ES-I3 (cell line): Measurements from ENCODE around the gene RGL1.
"Not testable (repeated sequence)": the region's sequence is repeated elsewhere in the genome, so short reads cannot be mapped to it uniquely, and the experiment has no call there.

ENCODE experiments used
- H3K36me3 ChIP-seq: 2 replicates; pipeline ENCODE4 v1.6.1; 2013; ENCODE audit warnings: mild to moderate bottlenecking, low read length, control low read depth, moderate library complexity; ENCODE audit not compliant: insufficient read depth
- H3K4me1 ChIP-seq: 2 replicates; pipeline ENCODE4 v1.6.1; 2013; ENCODE audit warnings: mild to moderate bottlenecking, control low read depth, low read length; ENCODE audit not compliant: insufficient read depth
- H3K9ac ChIP-seq: 2 replicates; pipeline ENCODE4 v1.6.1; 2013; ENCODE audit warnings: low read depth, mild to moderate bottlenecking, low read length, moderate library complexity
- H3K9me3 ChIP-seq: 2 replicates; pipeline ENCODE4 v1.6.1; 2013; ENCODE audit warnings: mild to moderate bottlenecking, low read length, moderate library complexity; ENCODE audit not compliant: control insufficient read depth, insufficient read depth

RGL1 gene

GRCh38 chr1:183804916-183805841, at the start of gene RGL1:
TSS of gene RGL1 (plus strand) at chr1:183805120. CDS start at chr1:183805298, 178 bp downstream.
- H3K9ac ChIP-seq, result peak within 1 kb of the TSS; percentile 67
- H3K4me1 ChIP-seq, result peaks cover 16% of the 10 kb centered on the region; the same call in 1 of the 2 replicates
- H3K36me3 ChIP-seq, result no peaks in the 10 kb centered on the region
- H3K9me3 ChIP-seq, result no peaks in the 10 kb centered on the region

GRCh38 chr1:183756326-183756725, 48.6 kb upstream of the RGL1 start:
- H3K9ac ChIP-seq, result no peak overlapping the region
- H3K4me1 ChIP-seq, result no peaks in the 10 kb centered on the region
- no peaks in the 10 kb centered on the region for H3K36me3 ChIP-seq
- H3K9me3 ChIP-seq, result no peaks in the 10 kb centered on the region; the same call in none of the 2 replicates

DNA sequence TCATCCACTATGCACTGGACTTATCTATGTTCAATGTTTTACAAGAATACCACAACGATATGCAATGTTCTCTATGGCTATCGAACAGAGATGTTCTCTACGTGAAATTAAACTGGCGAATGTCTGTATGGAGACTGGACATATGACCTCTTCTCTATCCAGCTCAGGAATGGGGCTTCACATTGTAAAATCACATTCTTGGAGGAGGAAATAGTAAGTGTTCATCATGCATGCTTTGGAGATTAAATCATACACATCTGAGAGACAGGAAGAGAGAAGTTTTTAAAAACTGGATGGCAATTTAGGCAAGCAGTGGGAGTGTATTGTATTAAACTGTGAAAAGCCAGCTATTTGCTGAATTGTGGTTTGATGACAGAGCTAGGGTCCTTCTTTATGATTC, 47.9 kb upstream of the RGL1 start:
- no peaks in the 10 kb centered on the region for H3K36me3 ChIP-seq
- H3K9ac ChIP-seq, result no peak overlapping the region
- no peaks in the 10 kb centered on the region for H3K4me1 ChIP-seq
- H3K9me3 ChIP-seq, result no peaks in the 10 kb centered on the region; the same call in 1 of the 2 replicates

- Histone ChIP-seq H3K9ac (no peak overlapping the region), H3K36me3 (no peaks in the 10 kb centered on the region), H3K9me3 (peaks cover 3% of the 10 kb centered on the region; the same call in 1 of the 2 replicates)
Observed at GRCh38 chr1:183758913-183759312, 46.0 kb upstream of the RGL1 start.

GRCh38 chr1:183760661-183761060, 44.3 kb upstream of the RGL1 start:
- H3K4me1 ChIP-seq, result no peaks in the 10 kb centered on the region
- peaks cover 11% of the 10 kb centered on the region; the same call in 1 of the 2 replicates for H3K9me3 ChIP-seq

More at GRCh38 chr1:183758913-183759312, 46.0 kb upstream of the RGL1 start:
- H3K4me1 ChIP-seq, result no peaks in the 10 kb centered on the region

DNA sequence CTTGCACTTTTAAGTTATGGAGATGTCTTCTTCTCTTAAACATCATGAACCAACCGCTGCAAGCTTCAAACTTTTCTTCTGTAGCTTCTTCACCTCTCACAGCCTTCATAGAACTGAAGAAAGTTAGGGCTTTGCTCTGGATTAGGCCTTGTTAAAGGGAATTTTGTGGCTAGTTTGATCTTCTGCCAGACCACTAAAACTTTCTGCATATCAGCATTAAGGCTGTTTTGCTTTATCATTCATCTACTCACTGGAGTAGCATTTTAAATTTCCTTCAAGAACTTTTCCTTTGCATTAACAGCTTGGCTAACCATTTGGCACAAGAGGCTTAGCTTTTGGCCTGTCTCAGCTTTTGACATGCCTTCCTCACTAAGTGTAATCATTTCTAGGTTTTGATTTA, 43.0 kb upstream of the RGL1 start:
- no peak overlapping the region for H3K9ac ChIP-seq
- H3K36me3 ChIP-seq, result no peaks in the 10 kb centered on the region; the same call in 1 of the 2 replicates
- H3K4me1 ChIP-seq, result no peaks in the 10 kb centered on the region
- H3K9me3 ChIP-seq, result peaks cover 11% of the 10 kb centered on the region; the same call in 1 of the 2 replicates

More at GRCh38 chr1:183760661-183761060, 44.3 kb upstream of the RGL1 start:
- Histone ChIP-seq H3K9ac (no peak overlapping the region), H3K36me3 (no peaks in the 10 kb centered on the region; the same call in 1 of the 2 replicates)

GRCh38 chr1:183762856-183763255, 42.1 kb upstream of the RGL1 start:
- not testable (repeated sequence) for H3K9ac ChIP-seq, H3K4me1 ChIP-seq, H3K36me3 ChIP-seq

DNA sequence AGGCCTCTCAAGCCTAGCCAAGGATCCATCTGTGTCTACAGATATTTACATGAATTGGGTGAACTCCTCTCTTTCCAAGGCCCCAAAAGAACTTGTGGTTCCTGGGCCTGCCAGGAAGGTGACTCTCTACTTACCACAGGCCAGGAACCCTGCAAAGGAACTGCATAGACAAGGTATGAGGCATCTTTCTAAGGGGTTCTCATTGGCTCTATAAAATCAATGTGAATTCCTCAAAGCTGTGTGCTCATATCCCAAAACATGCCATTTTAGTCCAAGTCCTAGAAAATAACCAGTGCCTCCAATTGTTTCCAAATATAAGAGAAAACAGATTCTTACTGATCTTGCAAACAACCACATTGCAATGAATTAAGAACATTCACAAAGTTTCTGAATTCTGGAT, 39.9 kb upstream of the RGL1 start:
- Histone ChIP-seq H3K4me1 (no peaks in the 10 kb centered on the region), H3K9ac (no peak overlapping the region), H3K36me3 (no peaks in the 10 kb centered on the region; the same call in 1 of the 2 replicates), H3K9me3 (peaks cover 11% of the 10 kb centered on the region; the same call in 1 of the 2 replicates)

More at GRCh38 chr1:183762856-183763255, 42.1 kb upstream of the RGL1 start:
- peaks cover 11% of the 10 kb centered on the region; the same call in 1 of the 2 replicates for H3K9me3 ChIP-seq

DNA sequence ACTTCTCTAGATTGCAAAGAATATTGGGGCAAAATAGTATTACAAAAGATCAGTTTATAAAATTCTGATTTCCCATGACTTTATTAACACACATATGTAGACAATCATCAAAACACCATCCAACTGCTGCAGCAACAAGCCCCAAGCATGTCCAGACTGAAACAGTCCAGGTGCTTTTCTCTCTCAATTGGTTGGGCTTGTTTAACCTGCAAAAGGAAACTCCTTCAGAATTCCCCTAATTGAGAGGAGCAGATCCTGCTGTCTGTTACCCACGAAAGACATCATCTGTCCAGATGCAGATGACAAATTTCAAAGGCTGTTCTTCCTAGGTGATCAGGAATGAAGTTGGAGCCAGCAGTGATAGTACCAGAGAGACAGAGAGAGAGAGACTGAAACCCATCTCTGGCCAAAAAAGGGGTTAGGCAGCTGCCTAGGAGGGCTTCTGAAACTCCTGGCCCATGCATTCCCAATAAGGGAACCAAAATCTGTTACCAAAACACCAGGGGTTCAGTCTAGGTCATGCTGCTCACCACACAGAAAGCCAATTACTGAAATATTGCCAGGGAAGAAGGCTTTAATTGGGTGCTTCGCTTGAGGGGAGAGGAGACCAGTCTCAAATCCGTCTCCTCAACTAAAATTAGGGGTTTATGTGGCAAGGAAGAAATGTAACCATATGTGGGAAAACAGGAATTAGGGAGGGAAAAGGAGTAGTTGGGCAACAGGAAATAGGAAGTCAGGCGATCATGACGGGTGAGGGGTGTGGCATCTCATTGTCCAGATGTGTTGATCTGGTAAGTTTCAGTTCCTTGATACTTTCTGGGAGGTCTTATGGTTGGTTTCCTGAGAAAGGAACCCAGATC, 34.7 kb upstream of the RGL1 start:
- no peak overlapping the region for H3K9ac ChIP-seq
- no peaks in the 10 kb centered on the region for H3K36me3 ChIP-seq
- H3K4me1 ChIP-seq, result no peaks in the 10 kb centered on the region
- no peaks in the 10 kb centered on the region for H3K9me3 ChIP-seq

- H3K9me3 ChIP-seq, result no peaks in the 10 kb centered on the region
- H3K9ac ChIP-seq, result no peak overlapping the region
- no peaks in the 10 kb centered on the region for H3K36me3 ChIP-seq
- no peaks in the 10 kb centered on the region for H3K4me1 ChIP-seq
Observed at GRCh38 chr1:183770816-183771128, 34.1 kb upstream of the RGL1 start.

- H3K9me3 ChIP-seq, result no peaks in the 10 kb centered on the region
- no peaks in the 10 kb centered on the region for H3K4me1 ChIP-seq
- no peaks in the 10 kb centered on the region for H3K36me3 ChIP-seq
- no peak overlapping the region for H3K9ac ChIP-seq
Observed at GRCh38 chr1:183773482-183774274, 31.2 kb upstream of the RGL1 start.

- Histone ChIP-seq H3K9me3 (no peaks in the 10 kb centered on the region), H3K36me3 (no peaks in the 10 kb centered on the region), H3K9ac (no peak overlapping the region), H3K4me1 (no peaks in the 10 kb centered on the region)
Observed at GRCh38 chr1:183774938-183775337, 30.0 kb upstream of the RGL1 start.

- Histone ChIP-seq H3K36me3 (no peaks in the 10 kb centered on the region), H3K9ac (no peak overlapping the region), H3K4me1 (no peaks in the 10 kb centered on the region), H3K9me3 (no peaks in the 10 kb centered on the region)
Observed at GRCh38 chr1:183776731-183777130, 28.2 kb upstream of the RGL1 start.

DNA sequence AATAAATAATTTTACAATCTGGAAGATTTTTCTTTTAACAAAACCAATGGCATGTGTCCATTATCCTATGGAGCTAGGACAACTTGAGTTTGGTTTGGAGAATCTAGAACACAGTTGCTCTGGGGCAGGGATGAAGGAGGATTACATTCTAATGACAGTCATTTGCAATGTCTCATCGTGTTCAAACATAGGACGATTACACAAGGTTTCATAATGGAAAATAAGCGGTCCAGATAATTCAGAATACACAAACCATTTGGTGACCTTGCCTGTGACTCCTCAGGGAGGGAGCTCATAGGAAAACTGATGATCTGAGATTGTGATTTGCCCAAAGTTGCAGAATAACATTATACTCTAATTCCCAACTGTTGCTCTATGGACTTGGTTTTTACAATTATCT, 27.6 kb upstream of the RGL1 start:
- Histone ChIP-seq H3K9ac (no peak overlapping the region), H3K4me1 (no peaks in the 10 kb centered on the region), H3K36me3 (no peaks in the 10 kb centered on the region), H3K9me3 (no peaks in the 10 kb centered on the region)
